MM.1S (cell line): Measurements from ENCODE around the gene WAC.
"Not testable (repeated sequence)": the region's sequence is repeated elsewhere in the genome, so short reads cannot be mapped to it uniquely, and the experiment has no call there.

ENCODE experiments used
- CTCF ChIP-seq: fragments of 300-600 bp; sonication (generic); IDR thresholded peaks from 2 replicates; pipeline ENCODE4 v1.5.1; 2016; ENCODE audit warnings: antibody characterized with exemption, low read length, mixed read lengths
- EZH2 ChIP-seq: fragments of 300-600 bp; sonication (generic); optimal IDR thresholded peaks from 2 replicates; pipeline ENCODE3; 2017; ENCODE audit warnings: low read depth, mild to moderate bottlenecking, antibody characterized with exemption, low read length, mixed read lengths
- EZH2phosphoT487 ChIP-seq: fragments of 300-600 bp; sonication (generic); IDR thresholded peaks from 2 replicates; pipeline ENCODE4 v1.6.1; 2018; ENCODE audit warnings: antibody characterized with exemption, low read length

- TF ChIP-seq CTCF, EZH2, EZH2phosphoT487: not testable (repeated sequence)
Observed at GRCh38 chr10:28490256-28490865, 42.6 kb upstream of the WAC start.
